Measurements from ENCODE around the gene MYO5C.
A peak's percentile ranks its signal among the peaks of the same experiment; 100 is the strongest.

Gene MYO5C

GRCh38 chr15:52280326-52281084, 15.1 kb downstream of the MYO5C start:
- DNase-seq (ENCODE audit: low read depth in 3 of 3): no peak

- DNase-seq (ENCODE audit: low read depth in 3 of 3): no peak
These were observed 16.8 kb downstream of the MYO5C start for GRCh38 chr15:52278636-52279367.

- no peak for DNase-seq (ENCODE audit: low read depth in 3 of 3)
These were observed 17.5 kb downstream of the MYO5C start for GRCh38 chr15:52278135-52278534.

GRCh38 chr15:52277575-52277974, 18.0 kb downstream of the MYO5C start:
- no peak for DNase-seq (ENCODE audit: low read depth in 3 of 3)

GRCh38 chr15:52276256-52276770, 19.3 kb downstream of the MYO5C start:
- DNase-seq (ENCODE audit: low read depth in 3 of 3): no peak

GRCh38 chr15:52263563-52264282, 31.9 kb downstream of the MYO5C start:
- DNase-seq (ENCODE audit: low read depth in 3 of 3): no peak

GRCh38 chr15:52262364-52262763, 33.2 kb downstream of the MYO5C start:
- no peak for DNase-seq (ENCODE audit: low read depth in 3 of 3)

GRCh38 chr15:52261498-52262242, 33.9 kb downstream of the MYO5C start:
- DNase-seq (ENCODE audit: low read depth in 3 of 3): peak in 1 of 3 experiments; percentile 7

- DNase-seq (ENCODE audit: low read depth in 3 of 3): no peak
These were observed 34.6 kb downstream of the MYO5C start for GRCh38 chr15:52261026-52261425.

GRCh38 chr15:52259503-52259902, 36.1 kb downstream of the MYO5C start:
- no peak for DNase-seq (ENCODE audit: low read depth in 3 of 3)

GRCh38 chr15:52258461-52258860, 37.1 kb downstream of the MYO5C start:
- no peak for DNase-seq (ENCODE audit: low read depth in 3 of 3)

GRCh38 chr15:52257734-52258062, 37.9 kb downstream of the MYO5C start:
- DNase-seq (ENCODE audit: low read depth in 3 of 3): no peak

- DNase-seq (ENCODE audit: low read depth in 3 of 3): no peak
These were observed 38.5 kb downstream of the MYO5C start for GRCh38 chr15:52256930-52257733.

- peak; percentile 31 to 61 (median 47) for DNase-seq (ENCODE audit: low read depth in 3 of 3)
These were observed 39.2 kb downstream of the MYO5C start for GRCh38 chr15:52256366-52256765.

GRCh38 chr15:52255935-52256334, 39.7 kb downstream of the MYO5C start:
- no peak for DNase-seq (ENCODE audit: low read depth in 3 of 3)

GRCh38 chr15:52255008-52255407, 40.6 kb downstream of the MYO5C start:
- no peak for DNase-seq (ENCODE audit: low read depth in 3 of 3)

- no peak for DNase-seq (ENCODE audit: low read depth in 3 of 3)
These were observed 41.2 kb downstream of the MYO5C start for GRCh38 chr15:52254391-52254790.

GRCh38 chr15:52252781-52253180, 42.8 kb downstream of the MYO5C start:
- no peak for DNase-seq (ENCODE audit: low read depth in 3 of 3)

- DNase-seq (ENCODE audit: low read depth in 3 of 3): no peak
These were observed 44.3 kb downstream of the MYO5C start for GRCh38 chr15:52251144-52251860.

GRCh38 chr15:52247461-52247860, 48.1 kb downstream of the MYO5C start:
- DNase-seq (ENCODE audit: low read depth in 3 of 3): no peak

All from stimulated activated CD4-positive, alpha-beta T cell treated with anti-CD3 and anti-CD28 coated beads, TNF-alpha, amount 100 ng/mL, for 4 hours (primary cell).